ENCODE results near the gene BBS10. TPM values are rescaled to one million over a fixed set of nuclear protein-coding genes. Genes with fewer than 3 reads are reported as not detected.

The BBS10 gene
- total and polyA plus RNA-seq, 4 experiments from 2014 or later = 0.92 to 12.6 (median 7.0) TPM

DNA sequence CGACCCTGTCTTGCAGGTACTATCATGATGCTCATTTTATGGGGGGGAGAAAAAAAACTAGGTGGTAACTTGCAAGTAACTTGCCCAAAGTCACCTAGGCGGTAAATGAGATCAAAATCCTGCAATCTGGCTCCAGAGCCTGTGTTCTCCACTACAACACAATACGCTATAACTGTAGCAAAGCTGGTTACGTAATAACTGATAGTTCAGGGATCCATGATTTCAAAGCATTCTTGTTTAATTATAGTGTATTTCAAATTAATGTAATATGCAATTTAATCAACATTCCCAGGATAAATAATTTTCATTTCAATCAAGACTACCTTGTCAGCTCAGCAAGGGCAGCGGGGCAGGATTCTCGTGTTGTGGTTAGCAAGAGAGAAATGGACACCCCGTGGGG lies 31.7 kb downstream of the BBS10 start:
- no peak for DNase-seq
- Mint-ChIP-seq H3K27me3 (peaks cover 12 to 23% of the 10 kb centered on the region in 2 donors), H3K9me3 (no peaks in the 10 kb centered on the region), H3K4me1 (no peaks in the 10 kb centered on the region), H3K27ac (no peak overlapping the region), H3K36me3 (no peaks in the 10 kb centered on the region), H3K4me3 (no peak overlapping the region)
- Histone ChIP-seq H3K36me3 (ENCODE audit: insufficient read depth, low read length) (no peaks in the 10 kb centered on the region), H3K27ac (ENCODE audit: low read depth, low read length) (no peak overlapping the region), H3K27me3 (ENCODE audit: insufficient read depth, low read length) (no peaks in the 10 kb centered on the region), H3K9me3 (ENCODE audit: control insufficient read depth in 1 of 2, low read length in 2 of 2) (no peaks in the 10 kb centered on the region), H3K4me1 (ENCODE audit: insufficient read depth, low read length) (no peaks in the 10 kb centered on the region), H3K4me3 (ENCODE audit: low read length in 2 of 2) (no peak overlapping the region)
- CTCF ChIA-PET (ENCODE audit: partially characterized antibody) = no interaction called here
- intact Hi-C loops (cut with micrococcal nuclease) = no loop called here
- POLR2A ChIA-PET (ENCODE audit: partially characterized antibody) = no interaction called here

GRCh38 chr12:76313299-76313698 lies 34.9 kb downstream of the BBS10 start:
- Mint-ChIP-seq H3K4me3 (no peak overlapping the region), H3K4me1 (no peaks in the 10 kb centered on the region), H3K9me3 (no peaks in the 10 kb centered on the region), H3K27me3 (peaks cover 12 to 17% of the 10 kb centered on the region in 2 donors), H3K27ac (no peak overlapping the region), H3K36me3 (no peaks in the 10 kb centered on the region)
- DNase-seq = no peak
- intact Hi-C loops (cut with micrococcal nuclease) = no loop called here
- H3K9me3 ChIP-seq (ENCODE audit: control insufficient read depth in 1 of 2, low read length in 2 of 2) = no peaks in the 10 kb centered on the region
- ChIA-PET POLR2A (ENCODE audit: partially characterized antibody) (no interaction called here), CTCF (ENCODE audit: partially characterized antibody) (no interaction called here)
- no peaks in the 10 kb centered on the region for H3K36me3 ChIP-seq (ENCODE audit: insufficient read depth, low read length)
- H3K4me1 ChIP-seq (ENCODE audit: insufficient read depth, low read length) = no peaks in the 10 kb centered on the region
- no peaks in the 10 kb centered on the region for H3K27me3 ChIP-seq (ENCODE audit: insufficient read depth, low read length)
- no peak overlapping the region for H3K27ac ChIP-seq (ENCODE audit: low read depth, low read length)
- H3K4me3 ChIP-seq (ENCODE audit: low read length in 2 of 2) = no peak overlapping the region

DNA sequence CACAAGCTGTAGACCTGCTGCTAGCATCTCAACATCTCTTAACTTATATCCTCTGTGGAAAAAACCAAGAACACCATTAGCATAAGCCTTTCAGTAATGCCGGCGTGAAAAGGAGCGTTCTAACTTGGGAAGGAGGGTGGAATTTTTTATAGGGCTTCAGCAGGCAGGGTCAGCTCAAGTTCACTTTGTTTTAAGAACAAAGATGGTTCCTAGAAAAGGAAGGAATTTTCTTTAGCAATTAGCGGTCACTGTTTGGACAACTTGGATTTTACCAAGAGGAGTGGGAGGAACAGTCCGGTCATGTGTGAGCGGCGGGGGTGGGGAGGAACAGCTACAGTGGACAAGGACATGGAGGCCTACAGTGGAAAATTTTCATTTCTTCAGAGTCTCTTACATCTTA lies 35.9 kb downstream of the BBS10 start:
- DNase-seq = no peak
- no peaks in the 10 kb centered on the region for H3K36me3 Mint-ChIP-seq
- Histone ChIP-seq H3K27me3 (ENCODE audit: insufficient read depth, low read length) (no peaks in the 10 kb centered on the region), H3K9me3 (ENCODE audit: control insufficient read depth in 1 of 2, low read length in 2 of 2) (no peaks in the 10 kb centered on the region), H3K4me3 (ENCODE audit: low read length in 2 of 2) (no peak overlapping the region), H3K36me3 (ENCODE audit: insufficient read depth, low read length) (no peaks in the 10 kb centered on the region), H3K4me1 (ENCODE audit: insufficient read depth, low read length) (no peaks in the 10 kb centered on the region), H3K27ac (ENCODE audit: low read depth, low read length) (no peak overlapping the region)
- ChIA-PET CTCF (ENCODE audit: partially characterized antibody) (no interaction called here), POLR2A (ENCODE audit: partially characterized antibody) (no interaction called here)
- no peaks in the 10 kb centered on the region for H3K9me3 Mint-ChIP-seq
- H3K4me1 Mint-ChIP-seq = no peaks in the 10 kb centered on the region
- H3K27me3 Mint-ChIP-seq = peaks cover 12 to 15% of the 10 kb centered on the region in 2 donors
- H3K27ac Mint-ChIP-seq = no peak overlapping the region
- H3K4me3 Mint-ChIP-seq = no peak overlapping the region
- intact Hi-C loops (cut with micrococcal nuclease) = no loop called here

- Histone ChIP-seq H3K9me3 (ENCODE audit: control insufficient read depth in 1 of 2, low read length in 2 of 2) (no peaks in the 10 kb centered on the region), H3K27me3 (ENCODE audit: insufficient read depth, low read length) (no peaks in the 10 kb centered on the region), H3K4me1 (ENCODE audit: insufficient read depth, low read length) (no peaks in the 10 kb centered on the region), H3K36me3 (ENCODE audit: insufficient read depth, low read length) (no peaks in the 10 kb centered on the region), H3K4me3 (ENCODE audit: low read length in 2 of 2) (no peak overlapping the region), H3K27ac (ENCODE audit: low read depth, low read length) (no peak overlapping the region)
- Mint-ChIP-seq H3K27ac (no peak overlapping the region), H3K36me3 (no peaks in the 10 kb centered on the region), H3K27me3 (peaks cover 12 to 17% of the 10 kb centered on the region in 2 donors), H3K4me1 (no peaks in the 10 kb centered on the region), H3K9me3 (no peaks in the 10 kb centered on the region), H3K4me3 (no peak overlapping the region)
- CTCF ChIA-PET (ENCODE audit: partially characterized antibody) = no interaction called here
- DNase-seq = no peak
- intact Hi-C loops (cut with micrococcal nuclease) = no loop called here
- POLR2A ChIA-PET (ENCODE audit: partially characterized antibody) = no interaction called here
Observed at GRCh38 chr12:76311796-76312195, 36.4 kb downstream of the BBS10 start.

GRCh38 chr12:76310110-76310509 lies 38.1 kb downstream of the BBS10 start:
- H3K36me3 ChIP-seq (ENCODE audit: insufficient read depth, low read length) = no peaks in the 10 kb centered on the region
- no peak overlapping the region for H3K27ac Mint-ChIP-seq
- H3K4me3 ChIP-seq (ENCODE audit: low read length in 2 of 2) = no peak overlapping the region
- H3K4me3 Mint-ChIP-seq = no peak overlapping the region
- no peaks in the 10 kb centered on the region for H3K27me3 ChIP-seq (ENCODE audit: insufficient read depth, low read length)
- no peaks in the 10 kb centered on the region for H3K4me1 Mint-ChIP-seq
- ChIA-PET POLR2A (ENCODE audit: partially characterized antibody) (no interaction called here), CTCF (ENCODE audit: partially characterized antibody) (no interaction called here)
- H3K27ac ChIP-seq (ENCODE audit: low read depth, low read length) = no peak overlapping the region
- no peaks in the 10 kb centered on the region for H3K36me3 Mint-ChIP-seq
- H3K27me3 Mint-ChIP-seq = peaks cover 7 to 21% of the 10 kb centered on the region in 2 donors
- no peaks in the 10 kb centered on the region for H3K9me3 ChIP-seq (ENCODE audit: control insufficient read depth in 1 of 2, low read length in 2 of 2)
- no peaks in the 10 kb centered on the region for H3K9me3 Mint-ChIP-seq
- DNase-seq = no peak
- no peaks in the 10 kb centered on the region for H3K4me1 ChIP-seq (ENCODE audit: insufficient read depth, low read length)
- intact Hi-C loops (cut with micrococcal nuclease) = no loop called here

- H3K9me3 Mint-ChIP-seq = peaks cover 0 to 3% (median 0%) of the 10 kb centered on the region in 8 donors
- H3K27me3 Mint-ChIP-seq = peaks cover 7 to 19% of the 10 kb centered on the region in 2 donors
- no peak overlapping the region for H3K27ac ChIP-seq (ENCODE audit: low read depth, low read length)
- CTCF ChIA-PET (ENCODE audit: partially characterized antibody) = no interaction called here
- H3K4me1 Mint-ChIP-seq = no peaks in the 10 kb centered on the region
- H3K9me3 ChIP-seq (ENCODE audit: control insufficient read depth in 1 of 2, low read length in 2 of 2) = no peaks in the 10 kb centered on the region
- DNase-seq = no peak
- no peaks in the 10 kb centered on the region for H3K36me3 ChIP-seq (ENCODE audit: insufficient read depth, low read length)
- POLR2A ChIA-PET (ENCODE audit: partially characterized antibody) = no interaction called here
- no peaks in the 10 kb centered on the region for H3K4me1 ChIP-seq (ENCODE audit: insufficient read depth, low read length)
- intact Hi-C loops (cut with micrococcal nuclease) = no loop called here
- H3K27me3 ChIP-seq (ENCODE audit: insufficient read depth, low read length) = no peaks in the 10 kb centered on the region
- no peak overlapping the region for H3K27ac Mint-ChIP-seq
- no peaks in the 10 kb centered on the region for H3K36me3 Mint-ChIP-seq
- no peak overlapping the region for H3K4me3 Mint-ChIP-seq
- no peak overlapping the region for H3K4me3 ChIP-seq (ENCODE audit: low read length in 2 of 2)
Observed at GRCh38 chr12:76308866-76309265, 39.3 kb downstream of the BBS10 start.

DNA sequence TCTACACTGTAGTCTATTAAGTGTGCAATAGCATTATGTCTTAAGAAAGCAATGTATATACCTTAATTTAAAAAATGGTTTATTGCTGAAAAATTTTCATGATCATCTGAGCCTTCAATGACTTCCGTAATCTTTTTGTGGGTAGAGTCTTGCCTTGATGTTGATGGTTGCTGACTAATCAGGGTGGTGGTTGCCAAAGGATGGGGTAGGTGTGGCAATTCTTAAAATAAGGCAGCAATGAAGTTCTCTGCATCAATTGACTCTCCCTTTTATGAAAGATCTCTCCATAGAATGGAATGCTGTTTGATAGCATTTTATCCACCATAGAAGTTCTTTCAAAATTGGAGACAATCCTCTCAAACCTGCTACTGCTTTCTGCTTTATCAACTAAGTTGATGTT lies 41.1 kb downstream of the BBS10 start:
- Mint-ChIP-seq H3K27ac (no peak overlapping the region), H3K36me3 (no peaks in the 10 kb centered on the region)
- no peak for DNase-seq

DNA sequence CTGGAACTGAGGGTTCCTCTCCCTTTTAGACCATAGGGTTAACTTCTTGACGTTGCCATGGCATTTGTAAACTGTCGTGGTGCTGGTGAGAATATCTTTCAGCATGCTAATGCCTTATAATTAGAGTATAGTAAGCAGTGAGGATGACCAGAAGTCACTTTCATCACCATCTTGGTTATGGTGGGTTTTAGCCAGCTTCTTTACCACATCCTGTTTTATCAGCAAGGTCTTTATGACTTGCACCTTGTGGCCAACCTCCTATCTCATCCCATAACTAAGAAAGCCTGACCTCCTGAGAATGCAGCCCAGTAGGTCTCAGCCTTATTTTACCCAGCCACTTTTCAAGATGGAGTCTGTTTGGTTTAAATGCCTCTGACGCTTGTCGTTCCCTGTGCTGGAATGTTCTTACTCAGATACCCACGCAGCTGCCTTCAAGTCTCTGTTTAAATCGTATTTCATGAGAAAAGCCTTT lies 44.2 kb downstream of the BBS10 start:
- DNase-seq = no peak
- POLR2A ChIA-PET (ENCODE audit: partially characterized antibody) = no interaction called here

More for the DNA sequence above, 41.1 kb downstream of the BBS10 start:
- H3K9me3 ChIP-seq (ENCODE audit: control insufficient read depth in 1 of 2, low read length in 2 of 2) = no peaks in the 10 kb centered on the region
- ChIA-PET CTCF (ENCODE audit: partially characterized antibody) (no interaction called here), POLR2A (ENCODE audit: partially characterized antibody) (no interaction called here)
- H3K27me3 Mint-ChIP-seq = peaks cover 2 to 13% of the 10 kb centered on the region in 2 donors
- peaks cover 0 to 7% (median 0%) of the 10 kb centered on the region in 8 donors for H3K9me3 Mint-ChIP-seq
- H3K4me3 ChIP-seq (ENCODE audit: low read length in 2 of 2) = no peak overlapping the region
- no peaks in the 10 kb centered on the region for H3K4me1 Mint-ChIP-seq
- H3K27me3 ChIP-seq (ENCODE audit: insufficient read depth, low read length) = no peaks in the 10 kb centered on the region
- H3K36me3 ChIP-seq (ENCODE audit: insufficient read depth, low read length) = no peaks in the 10 kb centered on the region
- H3K4me3 Mint-ChIP-seq = no peak overlapping the region
- no peaks in the 10 kb centered on the region for H3K4me1 ChIP-seq (ENCODE audit: insufficient read depth, low read length)
- H3K27ac ChIP-seq (ENCODE audit: low read depth, low read length) = no peak overlapping the region
- intact Hi-C loops (cut with micrococcal nuclease) = no loop called here

More for the DNA sequence above, 44.2 kb downstream of the BBS10 start:
- Mint-ChIP-seq H3K4me3 (no peak overlapping the region), H3K27me3 (peaks cover 2 to 9% of the 10 kb centered on the region in 2 donors), H3K36me3 (no peaks in the 10 kb centered on the region), H3K4me1 (no peaks in the 10 kb centered on the region), H3K27ac (no peak overlapping the region), H3K9me3 (peaks cover 0 to 7% (median 0%) of the 10 kb centered on the region in 8 donors)
- Histone ChIP-seq H3K36me3 (ENCODE audit: insufficient read depth, low read length) (no peaks in the 10 kb centered on the region), H3K27ac (ENCODE audit: low read depth, low read length) (no peak overlapping the region), H3K4me3 (ENCODE audit: low read length in 2 of 2) (no peak overlapping the region), H3K27me3 (ENCODE audit: insufficient read depth, low read length) (no peaks in the 10 kb centered on the region), H3K9me3 (ENCODE audit: control insufficient read depth in 1 of 2, low read length in 2 of 2) (no peaks in the 10 kb centered on the region), H3K4me1 (ENCODE audit: insufficient read depth, low read length) (no peaks in the 10 kb centered on the region)
- intact Hi-C loops (cut with micrococcal nuclease) = no loop called here
- CTCF ChIA-PET (ENCODE audit: partially characterized antibody) = no interaction called here
